ENCODE measurements around the gene MED23.

Gene MED23

DNA sequence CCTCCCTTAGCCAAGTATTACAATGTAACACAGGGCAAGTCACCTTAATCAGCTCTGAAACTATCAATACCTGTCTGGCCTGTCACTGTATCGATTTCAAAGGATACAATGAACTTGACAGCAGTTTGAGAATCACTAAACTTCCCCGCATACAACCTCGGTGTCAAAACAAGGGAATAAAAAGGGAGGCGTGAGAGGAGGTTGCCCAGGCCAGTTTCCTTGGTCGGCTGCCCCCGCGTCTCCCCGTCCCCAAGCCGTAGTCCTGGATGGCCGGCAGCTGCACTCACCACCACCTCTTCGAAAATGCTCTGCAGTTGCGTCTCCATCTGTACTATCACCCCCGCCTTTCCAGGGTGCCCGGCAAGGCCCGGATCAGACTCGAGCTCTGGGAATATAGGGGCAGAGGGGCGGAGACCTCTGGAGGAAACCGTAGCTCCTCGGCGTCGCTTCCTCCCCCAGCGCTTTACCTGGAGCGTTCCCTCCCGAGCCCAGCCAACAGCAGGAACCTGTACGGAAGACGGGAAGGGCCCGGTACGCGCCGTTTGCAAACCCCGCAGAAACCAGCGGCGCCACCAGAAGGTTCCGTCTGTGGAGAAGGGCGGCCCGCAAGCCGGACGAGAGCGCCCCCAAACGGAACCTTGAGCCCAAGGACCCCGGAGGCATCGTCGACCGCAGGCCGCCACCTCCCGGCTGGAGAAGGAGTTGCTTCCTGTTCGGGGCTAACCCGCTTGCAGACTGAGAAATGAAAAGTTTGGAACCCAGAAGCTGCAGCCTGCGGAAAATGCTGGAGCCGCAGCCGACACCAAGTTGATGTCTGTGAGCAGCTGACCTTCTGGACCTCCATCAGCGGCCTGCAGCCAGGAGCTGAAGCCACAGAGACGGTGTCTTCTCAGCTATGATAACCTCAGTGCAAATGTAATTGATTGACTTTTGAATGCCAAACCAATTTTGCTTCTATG lies at the start of gene MED23:
MED23 (minus strand) TSS at position 519 of the 959 bp plus-strand sequence; CDS start at position 326, 193 bp downstream.
- Mint-ChIP-seq H3K9me3 (no peaks in the 10 kb centered on the region), H3K4me1 (peaks cover 8% of the 10 kb centered on the region), H3K27ac (peak within 1 kb of the TSS; percentile 87), H3K4me3 (peak within 1 kb of the TSS; percentile 91), H3K27me3 (no peaks in the 10 kb centered on the region), H3K36me3 (peaks cover 7% of the 10 kb centered on the region)
- ATAC-seq (ENCODE audit: low read depth) = peak; percentile 93
- peak; percentile 98 to 100 for DNase-seq (ENCODE audit: low spot score in 2 of 2)

- Mint-ChIP-seq H3K4me3 (no peak overlapping the region), H3K27ac (no peak overlapping the region), H3K4me1 (no peaks in the 10 kb centered on the region), H3K27me3 (peaks cover 1% of the 10 kb centered on the region), H3K36me3 (no peaks in the 10 kb centered on the region), H3K9me3 (no peaks in the 10 kb centered on the region)
- DNase-seq (ENCODE audit: low spot score in 2 of 2) = no peak
- no peak for ATAC-seq (ENCODE audit: low read depth)
Measured at GRCh38 chr6:131673184-131673583, 45.1 kb upstream of the MED23 start.

DNA sequence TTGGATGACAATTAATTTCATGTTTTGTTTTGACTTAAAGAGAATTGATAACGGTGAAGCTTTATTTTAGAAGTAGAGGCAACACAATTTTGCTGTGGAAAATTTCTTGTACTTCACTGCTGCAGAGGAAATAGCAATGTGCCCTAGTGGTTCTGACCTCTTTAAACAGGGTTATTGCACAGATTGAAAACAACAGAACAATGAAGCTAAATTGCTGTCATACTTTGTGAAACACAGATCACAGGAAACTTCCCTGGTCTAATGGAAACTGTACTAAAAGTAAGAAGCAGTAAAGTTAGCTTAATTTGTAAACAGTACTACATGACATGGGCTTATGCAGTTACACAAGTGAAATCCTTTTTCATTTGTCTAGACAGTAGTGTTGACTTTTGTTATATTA lies 41.8 kb upstream of the MED23 start:
- Mint-ChIP-seq H3K27ac (no peak overlapping the region), H3K4me1 (no peaks in the 10 kb centered on the region), H3K4me3 (no peak overlapping the region)

GRCh38 chr6:131663578-131664165 lies 35.6 kb upstream of the MED23 start:
- ATAC-seq (ENCODE audit: low read depth) (no peak), DNase-seq (ENCODE audit: low spot score in 2 of 2) (no peak)
- no peaks in the 10 kb centered on the region for H3K9me3 Mint-ChIP-seq
- no peak overlapping the region for H3K27ac Mint-ChIP-seq
- H3K27me3 Mint-ChIP-seq = no peaks in the 10 kb centered on the region
- no peak overlapping the region for H3K4me3 Mint-ChIP-seq
- no peaks in the 10 kb centered on the region for H3K4me1 Mint-ChIP-seq
- H3K36me3 Mint-ChIP-seq = no peaks in the 10 kb centered on the region

More for the DNA sequence above, 41.8 kb upstream of the MED23 start:
- no peak for DNase-seq (ENCODE audit: low spot score in 2 of 2)
- Mint-ChIP-seq H3K27me3 (peaks cover 1% of the 10 kb centered on the region), H3K36me3 (no peaks in the 10 kb centered on the region), H3K9me3 (no peaks in the 10 kb centered on the region)
- no peak for ATAC-seq (ENCODE audit: low read depth)

GRCh38 chr6:131660195-131660594 lies 32.2 kb upstream of the MED23 start:
- ATAC-seq (ENCODE audit: low read depth) (no peak), DNase-seq (ENCODE audit: low spot score in 2 of 2) (no peak)
- no peaks in the 10 kb centered on the region for H3K27me3 Mint-ChIP-seq
- H3K4me1 Mint-ChIP-seq = no peaks in the 10 kb centered on the region
- H3K4me3 Mint-ChIP-seq = no peak overlapping the region
- H3K9me3 Mint-ChIP-seq = no peaks in the 10 kb centered on the region
- H3K36me3 Mint-ChIP-seq = no peaks in the 10 kb centered on the region
- no peak overlapping the region for H3K27ac Mint-ChIP-seq

DNA sequence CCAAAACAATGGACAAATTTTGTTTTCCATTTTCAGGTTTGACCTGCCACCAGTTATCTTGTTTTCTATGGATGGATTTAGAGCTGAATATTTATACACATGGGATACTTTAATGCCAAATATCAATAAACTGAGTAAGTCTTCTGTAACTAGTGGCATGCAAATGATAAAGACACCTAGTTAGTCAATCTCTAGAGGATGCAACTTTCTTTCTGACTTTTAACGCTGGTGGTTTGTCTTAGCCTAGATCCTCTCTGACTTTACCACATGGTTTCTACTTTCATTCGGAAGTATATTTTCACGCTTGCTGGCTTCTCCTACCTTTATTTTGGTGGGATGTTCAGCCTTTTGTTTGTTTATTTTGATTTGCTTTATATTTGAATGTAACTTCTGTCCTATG lies 30.2 kb upstream of the MED23 start:
- Mint-ChIP-seq H3K4me3 (no peak overlapping the region), H3K36me3 (no peaks in the 10 kb centered on the region), H3K4me1 (peaks cover 3% of the 10 kb centered on the region), H3K27me3 (peaks cover 2% of the 10 kb centered on the region), H3K27ac (no peak overlapping the region), H3K9me3 (no peaks in the 10 kb centered on the region)
- no peak for ATAC-seq (ENCODE audit: low read depth)
- DNase-seq (ENCODE audit: low spot score in 2 of 2) = no peak

DNA sequence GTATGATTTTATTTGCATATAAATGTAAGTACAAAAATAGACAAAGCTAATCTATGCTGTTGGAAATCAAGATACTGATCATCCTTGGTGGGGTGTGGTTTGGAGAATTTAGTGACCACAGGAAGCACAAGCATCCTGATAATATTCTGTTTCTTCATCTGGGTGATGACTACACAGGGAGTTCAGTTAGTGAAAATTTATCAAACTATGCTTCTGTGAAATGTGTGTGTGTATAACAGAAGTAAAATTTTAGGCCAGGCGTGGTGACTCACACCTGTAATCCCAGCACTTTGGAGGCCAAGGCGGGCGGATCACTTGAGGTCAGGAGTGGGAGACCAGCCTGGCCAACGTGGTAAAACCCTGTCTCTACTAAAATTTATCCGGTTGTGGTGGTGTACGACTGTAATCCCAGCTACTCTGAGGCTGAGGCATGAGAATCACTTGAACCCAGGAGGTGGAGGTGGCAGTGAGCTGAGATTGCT lies 29.6 kb upstream of the MED23 start:
- no peaks in the 10 kb centered on the region for H3K9me3 Mint-ChIP-seq
- peaks cover 2% of the 10 kb centered on the region for H3K27me3 Mint-ChIP-seq
- ATAC-seq (ENCODE audit: low read depth) (no peak), DNase-seq (ENCODE audit: low spot score in 2 of 2) (no peak)
- H3K27ac Mint-ChIP-seq = no peak overlapping the region
- H3K4me1 Mint-ChIP-seq = peaks cover 3% of the 10 kb centered on the region
- no peak overlapping the region for H3K4me3 Mint-ChIP-seq
- H3K36me3 Mint-ChIP-seq = no peaks in the 10 kb centered on the region

DNA sequence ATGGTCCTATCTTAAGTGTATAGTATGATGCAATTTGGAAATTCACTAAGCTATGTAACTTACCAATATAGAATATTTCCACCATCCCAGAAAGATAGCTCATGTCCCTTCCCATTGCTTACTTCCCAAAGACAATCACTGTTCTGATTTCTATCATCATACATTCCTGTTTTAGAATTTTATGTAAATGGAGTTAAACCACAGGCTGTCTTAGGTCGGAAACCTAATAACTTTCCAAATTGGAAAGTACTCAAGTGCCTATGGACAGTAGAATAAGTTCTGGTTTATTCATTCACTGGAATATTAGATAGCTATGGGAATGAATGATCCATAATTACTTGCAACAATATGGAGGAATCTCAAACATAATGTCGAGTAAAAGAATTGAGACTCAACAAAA lies 29.2 kb upstream of the MED23 start:
- no peak for ATAC-seq (ENCODE audit: low read depth)
- Mint-ChIP-seq H3K4me1 (peaks cover 3% of the 10 kb centered on the region), H3K27me3 (peaks cover 2% of the 10 kb centered on the region), H3K9me3 (no peaks in the 10 kb centered on the region), H3K4me3 (no peak overlapping the region), H3K27ac (no peak overlapping the region), H3K36me3 (no peaks in the 10 kb centered on the region)
- no peak for DNase-seq (ENCODE audit: low spot score in 2 of 2)

- no peaks in the 10 kb centered on the region for H3K9me3 Mint-ChIP-seq
- ATAC-seq (ENCODE audit: low read depth) (no peak), DNase-seq (ENCODE audit: low spot score in 2 of 2) (no peak)
- no peak overlapping the region for H3K4me3 Mint-ChIP-seq
- peaks cover 2% of the 10 kb centered on the region for H3K27me3 Mint-ChIP-seq
- no peaks in the 10 kb centered on the region for H3K36me3 Mint-ChIP-seq
- H3K4me1 Mint-ChIP-seq = peaks cover 3% of the 10 kb centered on the region
- H3K27ac Mint-ChIP-seq = no peak overlapping the region
Measured at GRCh38 chr6:131656667-131657066, 28.6 kb upstream of the MED23 start.

- Mint-ChIP-seq H3K9me3 (no peaks in the 10 kb centered on the region), H3K36me3 (no peaks in the 10 kb centered on the region), H3K27me3 (peaks cover 5% of the 10 kb centered on the region), H3K4me1 (peaks cover 3% of the 10 kb centered on the region), H3K27ac (no peak overlapping the region), H3K4me3 (no peak overlapping the region)
- ATAC-seq (ENCODE audit: low read depth) (no peak), DNase-seq (ENCODE audit: low spot score in 2 of 2) (no peak)
Measured at GRCh38 chr6:131655951-131656350, 27.9 kb upstream of the MED23 start.

GRCh38 chr6:131655387-131655786 lies 27.3 kb upstream of the MED23 start:
- Mint-ChIP-seq H3K27me3 (peaks cover 5% of the 10 kb centered on the region), H3K9me3 (no peaks in the 10 kb centered on the region), H3K36me3 (no peaks in the 10 kb centered on the region), H3K4me1 (peaks cover 3% of the 10 kb centered on the region), H3K4me3 (no peak overlapping the region), H3K27ac (no peak overlapping the region)
- no peak for ATAC-seq (ENCODE audit: low read depth)
- DNase-seq (ENCODE audit: low spot score in 2 of 2) = no peak

DNA sequence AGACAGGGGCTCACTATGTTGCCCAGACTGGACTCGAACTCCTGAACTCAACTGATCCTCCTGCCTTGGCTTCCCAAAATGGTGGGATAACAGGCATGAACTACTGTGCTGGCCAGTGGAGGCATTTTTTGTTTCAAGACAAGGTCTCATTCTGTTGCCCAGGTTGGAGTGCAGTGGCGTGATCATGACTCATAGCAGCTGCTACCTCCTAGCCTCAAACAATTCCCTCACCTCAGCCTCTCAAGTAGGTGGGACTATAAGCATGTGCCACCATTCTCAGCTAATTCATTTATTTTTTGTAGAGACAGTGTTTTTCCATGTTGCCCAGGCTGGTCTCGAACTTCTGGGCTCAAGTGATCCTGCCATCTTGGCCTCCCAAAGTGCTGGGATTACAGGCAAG lies 26.3 kb upstream of the MED23 start:
- Mint-ChIP-seq H3K9me3 (no peaks in the 10 kb centered on the region), H3K27ac (no peak overlapping the region), H3K27me3 (peaks cover 5% of the 10 kb centered on the region), H3K4me1 (peaks cover 3% of the 10 kb centered on the region), H3K36me3 (no peaks in the 10 kb centered on the region), H3K4me3 (no peak overlapping the region)
- ATAC-seq (ENCODE audit: low read depth) = no peak
- DNase-seq (ENCODE audit: low spot score in 2 of 2) = no peak

DNA sequence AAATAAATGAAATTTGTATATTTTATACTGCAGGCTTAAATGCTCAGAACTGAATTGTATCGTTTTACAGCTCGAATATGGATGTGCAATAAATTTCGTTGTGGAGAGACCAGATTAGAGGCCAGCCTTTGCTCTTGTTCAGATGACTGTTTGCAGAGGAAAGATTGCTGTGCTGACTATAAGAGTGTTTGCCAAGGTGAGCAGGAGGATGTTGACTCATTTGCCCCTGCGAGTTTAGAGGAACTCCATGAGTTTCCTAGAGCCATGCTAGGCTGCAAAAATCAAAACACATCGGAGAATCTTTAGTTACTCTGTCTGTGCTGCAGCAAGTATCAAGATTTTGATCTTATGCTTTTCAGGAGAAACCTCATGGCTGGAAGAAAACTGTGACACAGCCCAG lies 24.4 kb upstream of the MED23 start:
- H3K27me3 Mint-ChIP-seq = peaks cover 7% of the 10 kb centered on the region
- no peak overlapping the region for H3K4me3 Mint-ChIP-seq

DNA sequence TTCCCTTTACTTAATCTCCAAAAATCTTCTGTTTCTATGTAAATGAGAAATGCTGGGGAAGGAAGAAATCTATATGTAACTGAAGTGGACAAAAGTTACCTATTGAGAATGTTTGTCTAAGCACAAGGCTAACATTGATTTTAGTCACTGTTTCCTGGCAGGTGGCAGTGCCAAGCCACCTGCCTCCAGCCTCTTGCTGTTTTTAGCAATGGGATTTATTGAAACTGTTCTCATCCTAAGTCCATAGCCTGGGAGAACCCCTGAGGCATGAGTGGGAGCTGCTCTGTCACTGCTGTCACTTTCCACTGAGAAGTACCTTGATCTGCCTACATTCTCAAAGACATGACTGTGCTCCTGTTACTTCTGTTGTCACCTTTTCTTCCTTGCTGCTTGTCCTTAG lies 23.7 kb upstream of the MED23 start:
- ATAC-seq (ENCODE audit: low read depth) = no peak
- no peak overlapping the region for H3K4me3 Mint-ChIP-seq
- no peaks in the 10 kb centered on the region for H3K36me3 Mint-ChIP-seq
- H3K27me3 Mint-ChIP-seq = peaks cover 7% of the 10 kb centered on the region
- H3K27ac Mint-ChIP-seq = no peak overlapping the region
- H3K4me1 Mint-ChIP-seq = peaks cover 3% of the 10 kb centered on the region
- no peaks in the 10 kb centered on the region for H3K9me3 Mint-ChIP-seq
- DNase-seq (ENCODE audit: low spot score in 2 of 2) = no peak

More for the DNA sequence above, 24.4 kb upstream of the MED23 start:
- DNase-seq (ENCODE audit: low spot score in 2 of 2) (no peak), ATAC-seq (ENCODE audit: low read depth) (no peak)
- H3K9me3 Mint-ChIP-seq = no peaks in the 10 kb centered on the region
- H3K4me1 Mint-ChIP-seq = peaks cover 3% of the 10 kb centered on the region
- H3K27ac Mint-ChIP-seq = no peak overlapping the region
- H3K36me3 Mint-ChIP-seq = no peaks in the 10 kb centered on the region

All from memory B cell (primary cell).